ENCODE data around the gene FRAT1. TPM values are rescaled to one million over a fixed set of nuclear protein-coding genes. Genes with fewer than 3 reads are reported as not detected.

Gene FRAT1
- polyA plus RNA-seq, 3 donors, result 17.0 to 34.4 (median 31.2) TPM

GRCh38 chr10:97365761-97366351 lies 46.8 kb downstream of the FRAT1 start:
- peak; percentile 88 to 99 (median 95) for DNase-seq
- H4K20me1 ChIP-seq (ENCODE audit: insufficient read depth, low read length), result no peaks in the 10 kb centered on the region
- peaks cover 96 to 100% of the 10 kb centered on the region in 2 donors for H3K4me1 ChIP-seq (ENCODE audit: control insufficient read depth in 1 of 2, insufficient read depth in 2 of 2, low read length in 2 of 2)
- no peak for TF ChIP-seq CTCF (IDR thresholded peaks at IDR 0.05)
- Mint-ChIP-seq H3K27me3 (ENCODE audit: low read depth in 3 of 3) (peaks cover under 1 to 3% (median 1%) of the 10 kb centered on the region in 3 donors), H3K4me1 (peaks cover 98% of the 10 kb centered on the region), H3K36me3 (peaks cover 72 to 96% of the 10 kb centered on the region in 2 donors), H3K27ac (peak overlapping the region; percentile 96 to 99 (median 98)), H3K4me3 (peak overlapping the region; percentile 30 to 54), H3K9me3 (peaks cover 0 to 3% (median 0%) of the 10 kb centered on the region in 7 donors)
- peak overlapping the region in 1 of 3 experiments; percentile 38 for H3K4me3 ChIP-seq (replicated peaks in 1 of 3; ENCODE audit: low read depth in 2 of 3, low read length in 3 of 3)
- H3K27me3 ChIP-seq (ENCODE audit: control insufficient read depth in 2 of 2, insufficient read depth in 2 of 2, low read length in 2 of 2), result no peaks in the 10 kb centered on the region
- no peaks in the 10 kb centered on the region for H3K9me3 ChIP-seq (replicated peaks in 1 of 2; ENCODE audit: control insufficient read depth in 1 of 2, insufficient read depth in 1 of 2, low read length in 2 of 2)
- H3K27ac ChIP-seq (ENCODE audit: low read depth in 1 of 2, low read length in 2 of 2), result peak overlapping the region; percentile 91 to 100
- WGBS (ENCODE audit: insufficient coverage), result 40% methylated on average over 3 of the region's 19 CpGs
- peak overlapping the region; percentile 52 for H3K4me2 ChIP-seq (replicated peaks; ENCODE audit: extremely low read depth, low read length, poor library complexity, severe bottlenecking)
- H3K9ac ChIP-seq (ENCODE audit: insufficient read depth, low read length, poor library complexity, severe bottlenecking), result peak overlapping the region; percentile 69
- peaks cover 37 to 78% of the 10 kb centered on the region in 2 donors for H3K36me3 ChIP-seq (replicated peaks in 1 of 2; ENCODE audit: control insufficient read depth in 1 of 2, insufficient read depth in 2 of 2, low read length in 2 of 2)
- intact Hi-C loops (cut with micrococcal nuclease), result loop anchor here in 1 of 2 donors (5.0 kb wide), 2 partner anchors 34 to 36 kb away; partner anchors contain the start of genes FRAT2 and RRP12
- H2AFZ ChIP-seq (ENCODE audit: insufficient read depth, low read depth, low read length, poor library complexity, severe bottlenecking), result no peak overlapping the region
- H3K79me2 ChIP-seq (ENCODE audit: insufficient read depth, low read length), result peaks cover 25% of the 10 kb centered on the region

GRCh38 chr10:97366572-97366971 lies 47.5 kb downstream of the FRAT1 start:
- TF ChIP-seq CTCF (IDR thresholded peaks at IDR 0.05), result no peak
- Histone ChIP-seq H3K9ac (ENCODE audit: insufficient read depth, low read length, poor library complexity, severe bottlenecking) (peak overlapping the region; percentile 69), H4K20me1 (ENCODE audit: insufficient read depth, low read length) (no peaks in the 10 kb centered on the region), H3K36me3 (replicated peaks in 1 of 2; ENCODE audit: control insufficient read depth in 1 of 2, insufficient read depth in 2 of 2, low read length in 2 of 2) (peaks cover 44 to 78% of the 10 kb centered on the region in 2 donors), H3K4me1 (ENCODE audit: control insufficient read depth in 1 of 2, insufficient read depth in 2 of 2, low read length in 2 of 2) (peaks cover 94 to 100% of the 10 kb centered on the region in 2 donors), H3K9me3 (replicated peaks in 1 of 2; ENCODE audit: control insufficient read depth in 1 of 2, insufficient read depth in 1 of 2, low read length in 2 of 2) (no peaks in the 10 kb centered on the region), H3K27me3 (ENCODE audit: control insufficient read depth in 2 of 2, insufficient read depth in 2 of 2, low read length in 2 of 2) (no peaks in the 10 kb centered on the region), H3K79me2 (ENCODE audit: insufficient read depth, low read length) (peaks cover 20% of the 10 kb centered on the region), H2AFZ (ENCODE audit: insufficient read depth, low read depth, low read length, poor library complexity, severe bottlenecking) (no peak overlapping the region), H3K27ac (ENCODE audit: low read depth in 1 of 2, low read length in 2 of 2) (peak overlapping the region; percentile 91 to 100), H3K4me3 (replicated peaks in 1 of 3; ENCODE audit: low read depth in 2 of 3, low read length in 3 of 3) (peak overlapping the region in 1 of 3 experiments; percentile 32), H3K4me2 (replicated peaks; ENCODE audit: extremely low read depth, low read length, poor library complexity, severe bottlenecking) (peak overlapping the region; percentile 34)
- Mint-ChIP-seq H3K27ac (peak overlapping the region; percentile 96 to 99 (median 98)), H3K4me3 (no peak overlapping the region), H3K36me3 (peaks cover 74 to 96% of the 10 kb centered on the region in 2 donors), H3K4me1 (peaks cover 95% of the 10 kb centered on the region), H3K27me3 (ENCODE audit: low read depth in 3 of 3) (peaks cover 0 to 3% (median 1%) of the 10 kb centered on the region in 3 donors), H3K9me3 (peaks cover 0 to 3% (median 0%) of the 10 kb centered on the region in 7 donors)
- WGBS (ENCODE audit: insufficient coverage), result 87% methylated on average over 8 of the region's 11 CpGs
- intact Hi-C loops (cut with micrococcal nuclease), result loop anchor here in 1 of 2 donors (5.0 kb wide), 2 partner anchors 34 to 36 kb away; partner anchors contain the start of genes FRAT2 and RRP12
- no peak for DNase-seq
